Gastroesophageal sphincter (tissue), 4 donors: ENCODE results near the gene RAPGEF2. TPM values are rescaled to one million over a fixed set of nuclear protein-coding genes. Genes with fewer than 3 reads are reported as not detected.

ENCODE experiments used
- ATAC-seq: fragments of 150-250 bp; one replicate; pipeline ENCODE4 v1.9.1; 2016; ENCODE audit warnings: mild to moderate bottlenecking, moderate library complexity
- H3K27ac ChIP-seq, 4 donors: fragments of 200-600 bp; sonication (generic) in 3 of 4; 1 replicate in 3 of 4; 2 replicates in 1 of 4; pipeline ENCODE4 v1.5.1; 2016 to 2019
- H3K27me3 ChIP-seq: fragments of 200-600 bp; sonication (generic); one replicate; pipeline ENCODE4 v1.5.1; 2019
- H3K36me3 ChIP-seq, 2 donors: fragments of 200-600 bp; sonication (generic); one replicate each; pipeline ENCODE4 v1.5.1; 2019; ENCODE audit warnings: control low read depth in 1 of 2
- H3K4me1 ChIP-seq, 3 donors: fragments of 200-600 bp; sonication (generic); 1 replicate in 2 of 3; 2 replicates in 1 of 3; pipeline ENCODE4 v1.5.1; 2016 to 2019; ENCODE audit warnings: control low read depth in 2 of 3
- H3K4me3 ChIP-seq, 2 donors: fragments of 200-600 bp; sonication (generic); one replicate each; pipeline ENCODE4 v1.5.1; 2019; ENCODE audit warnings: mild to moderate bottlenecking in 1 of 2, moderate library complexity in 1 of 2
- H3K9me3 ChIP-seq, 3 donors: fragments of 200-600 bp; sonication (generic); one replicate each; pipeline ENCODE4 v1.5.1; 2017 to 2019; ENCODE audit warnings: control low read depth in 2 of 3
- CTCF ChIP-seq, 4 experiments: fragments of 200-600 bp in 2 of 4; fragments of 450-650 bp in 2 of 4; sonication (generic) in 1 of 4; IDR thresholded peaks; one replicate each; pipeline ENCODE4 v1.5.1; 2017 to 2019; ENCODE audit warnings: antibody characterized with exemption in 4 of 4, mild to moderate bottlenecking in 2 of 4, moderate library complexity in 2 of 4
- EP300 ChIP-seq: sonication (generic); formaldehyde crosslinking; IDR thresholded peaks from one replicate; pipeline ENCODE4 v1.6.1; 2017; ENCODE audit warnings: antibody characterized with exemption, mild to moderate bottlenecking
- POLR2A ChIP-seq, 2 donors: fragments of 450-650 bp; IDR thresholded peaks; one replicate each; pipeline ENCODE4 v1.6.1; 2017; ENCODE audit warnings: antibody characterized with exemption in 2 of 2, mild to moderate bottlenecking in 2 of 2, moderate library complexity in 1 of 2
- POLR2AphosphoS5 ChIP-seq: sonication (generic); formaldehyde crosslinking; IDR thresholded peaks from one replicate; pipeline ENCODE4 v1.6.1; 2017; ENCODE audit warnings: antibody characterized with exemption
- WGBS, 2 donors: methylation state at CpG; one replicate each; pipeline ENCODE4 v1.1.5; 2018; ENCODE audit warnings: low coverage in 1 of 2; 5-methylcytosine and 5-hydroxymethylcytosine counted together
- total RNA-seq, 4 donors: library from RNA; depleted of rRNA; stranded (reverse); fragments of >200 nt; gene quantifications; one replicate each; pipeline ENCODE4 v1.1.0, GENCODE V29; 2016

Gene RAPGEF2
- total RNA-seq, 4 donors from 2014 or later: 49.5 to 67.5 (median 60.9) TPM

- Histone ChIP-seq H3K4me1 (no peaks in the 10 kb centered on the region), H3K36me3 (no peaks in the 10 kb centered on the region), H3K27ac (no peak overlapping the region), H3K27me3 (no peaks in the 10 kb centered on the region), H3K4me3 (no peak overlapping the region), H3K9me3 (peaks cover 0 to 3% (median 0%) of the 10 kb centered on the region in 3 donors)
- no peak for ATAC-seq
- 71 to 75% methylated on average over 8 of the region's 8 CpGs for WGBS, 2 donors
- TF ChIP-seq EP300: no peak
- TF ChIP-seq POLR2A (IDR thresholded peaks at IDR 0.05): no peak
- TF ChIP-seq CTCF (IDR thresholded peaks at IDR 0.05): no peak
- no peak for TF ChIP-seq POLR2AphosphoS5
These were observed 280.1 kb downstream of the RAPGEF2 start for GRCh38 chr4:159382856-159383561.

DNA sequence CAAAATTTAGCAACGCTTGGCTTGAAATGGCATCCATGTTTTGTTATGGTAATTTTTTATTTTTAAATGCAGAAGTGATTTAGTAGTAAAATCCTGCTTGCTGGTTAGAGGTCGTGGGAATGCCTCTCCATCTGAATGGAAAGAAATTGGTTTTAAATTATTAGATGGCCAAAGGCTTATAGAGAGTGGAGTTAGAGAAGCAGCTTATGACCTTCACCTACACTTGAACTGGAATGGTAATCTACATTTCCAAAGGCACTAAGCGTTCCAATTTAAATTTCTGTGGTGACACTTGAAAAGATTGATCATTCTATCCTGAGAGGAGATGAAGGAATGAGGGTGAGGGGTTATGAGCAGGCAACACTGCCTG, 280.7 kb downstream of the RAPGEF2 start:
- 73 to 85% methylated on average over 3 of the region's 3 CpGs for WGBS, 2 donors
- ATAC-seq: no peak
- Histone ChIP-seq H3K36me3 (no peaks in the 10 kb centered on the region), H3K27me3 (no peaks in the 10 kb centered on the region), H3K4me3 (no peak overlapping the region), H3K4me1 (no peaks in the 10 kb centered on the region), H3K27ac (no peak overlapping the region), H3K9me3 (peaks cover 0 to 3% (median 0%) of the 10 kb centered on the region in 3 donors)
- TF ChIP-seq CTCF (IDR thresholded peaks at IDR 0.05) (no peak), EP300 (no peak), POLR2A (IDR thresholded peaks at IDR 0.05) (no peak), POLR2AphosphoS5 (no peak)

GRCh38 chr4:159384017-159384416, 281.1 kb downstream of the RAPGEF2 start:
- Histone ChIP-seq H3K4me1 (no peaks in the 10 kb centered on the region), H3K4me3 (no peak overlapping the region), H3K9me3 (peaks cover 0 to 3% (median 0%) of the 10 kb centered on the region in 3 donors), H3K27ac (no peak overlapping the region), H3K27me3 (no peaks in the 10 kb centered on the region), H3K36me3 (no peaks in the 10 kb centered on the region)
- no peak for ATAC-seq
- TF ChIP-seq POLR2AphosphoS5 (no peak), CTCF (IDR thresholded peaks at IDR 0.05) (no peak), EP300 (no peak), POLR2A (IDR thresholded peaks at IDR 0.05) (no peak)

DNA sequence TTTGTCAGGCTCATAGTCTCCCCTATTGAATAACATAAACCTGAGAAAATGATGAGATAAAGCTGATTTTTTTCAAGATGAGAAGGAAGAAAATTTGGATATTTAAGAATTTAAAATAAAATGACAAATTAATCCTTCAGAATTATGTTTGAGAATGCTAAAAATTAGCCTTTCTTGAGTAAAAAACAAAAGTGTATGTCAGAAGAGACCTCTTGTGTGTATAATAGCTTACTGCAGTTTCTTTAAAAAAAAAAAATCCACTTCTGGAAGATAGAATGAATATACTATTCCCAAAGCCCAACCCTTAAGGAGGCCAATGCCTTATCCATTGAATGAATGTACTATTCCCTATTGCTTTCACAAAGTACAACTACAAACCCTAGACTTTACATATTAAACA, 281.8 kb downstream of the RAPGEF2 start:
- Histone ChIP-seq H3K27ac (no peak overlapping the region), H3K4me3 (no peak overlapping the region), H3K9me3 (peaks cover 0 to 3% (median 0%) of the 10 kb centered on the region in 3 donors), H3K4me1 (no peaks in the 10 kb centered on the region), H3K27me3 (no peaks in the 10 kb centered on the region), H3K36me3 (no peaks in the 10 kb centered on the region)
- no peak for ATAC-seq
- no peak for TF ChIP-seq EP300
- TF ChIP-seq POLR2A (IDR thresholded peaks at IDR 0.05): no peak
- no peak for TF ChIP-seq CTCF (IDR thresholded peaks at IDR 0.05)
- no peak for TF ChIP-seq POLR2AphosphoS5

- Histone ChIP-seq H3K36me3 (no peaks in the 10 kb centered on the region), H3K4me1 (no peaks in the 10 kb centered on the region), H3K27ac (no peak overlapping the region), H3K4me3 (no peak overlapping the region), H3K27me3 (no peaks in the 10 kb centered on the region), H3K9me3 (peaks cover 0 to 3% (median 0%) of the 10 kb centered on the region in 3 donors)
- TF ChIP-seq POLR2AphosphoS5 (no peak), EP300 (no peak), CTCF (IDR thresholded peaks at IDR 0.05) (no peak), POLR2A (IDR thresholded peaks at IDR 0.05) (no peak)
- WGBS, 2 donors: 75 to 100% methylated on average over 1 of the region's 1 CpG
- ATAC-seq: no peak
These were observed 283.7 kb downstream of the RAPGEF2 start for GRCh38 chr4:159386620-159387019.
